GM19035 (cell line): Measurements from ENCODE around the gene EPHA4.

Experiments used
- ATAC-seq: cut with Tn5 transposase; IDR thresholded peaks from one replicate; pipeline ENCODE4 v1.9.1; 2021; ENCODE audit not compliant: unreplicated experiment

The EPHA4 gene

GRCh38 chr2:221546505-221547225 is 25.4 kb downstream of the EPHA4 start:
- ATAC-seq, result no peak

GRCh38 chr2:221541131-221541735 is 30.9 kb downstream of the EPHA4 start:
- no peak for ATAC-seq

DNA sequence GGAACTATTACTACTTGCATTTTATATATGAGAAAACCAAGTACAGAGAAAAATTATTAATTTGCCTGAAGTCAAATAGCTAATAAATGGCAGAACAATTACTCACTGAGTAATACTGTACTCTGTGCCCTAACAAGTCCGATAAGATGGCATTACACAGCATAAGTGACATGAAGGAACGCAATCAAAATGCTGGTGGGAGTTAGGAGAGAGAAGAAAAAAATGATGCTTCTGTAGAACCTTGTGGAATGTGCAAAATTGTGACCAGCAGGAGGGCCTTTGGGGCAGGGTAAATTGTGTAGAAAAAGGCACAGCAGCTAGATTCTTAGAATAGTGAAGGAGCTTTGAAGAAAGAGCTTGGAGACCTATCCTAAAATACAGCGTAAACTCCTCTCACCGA is 32.9 kb downstream of the EPHA4 start:
- no peak for ATAC-seq

DNA sequence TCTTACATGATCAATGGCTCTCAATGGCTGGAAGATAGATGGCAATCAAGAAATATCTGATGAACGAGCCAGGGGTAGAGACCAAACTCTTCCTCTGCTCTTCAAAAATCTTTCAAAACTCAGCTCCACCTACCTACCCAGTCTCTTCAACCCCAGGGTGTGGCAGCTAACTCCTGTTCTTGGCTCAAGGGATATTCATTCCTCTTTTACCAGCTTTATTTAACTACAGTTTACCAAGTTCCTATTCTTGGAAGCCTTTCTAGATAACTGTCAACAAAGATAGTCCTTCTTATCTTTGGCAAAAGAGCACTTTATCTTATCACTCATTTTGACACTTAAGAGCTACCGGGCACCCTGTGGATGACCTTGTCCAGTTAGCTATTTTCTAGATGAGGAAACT is 36.3 kb downstream of the EPHA4 start:
- no peak for ATAC-seq

DNA sequence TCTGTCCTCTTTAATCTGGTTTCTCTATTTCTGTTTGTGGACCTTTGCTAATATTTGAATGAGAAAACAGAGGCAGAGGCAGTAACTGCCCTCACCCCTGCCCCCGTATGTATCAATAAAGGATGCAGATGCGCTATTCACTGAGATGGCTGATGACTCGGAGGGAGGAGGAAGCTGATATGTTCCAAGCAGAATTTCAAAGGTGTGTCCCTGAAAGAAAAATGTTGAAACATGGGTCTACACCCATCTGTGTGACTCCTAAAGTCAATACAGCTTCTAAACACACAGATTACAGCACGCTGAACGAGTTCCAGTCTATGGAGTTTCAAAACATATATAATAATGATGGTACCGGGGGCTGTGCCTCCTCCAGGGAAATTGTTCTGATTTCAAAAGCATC is 38.8 kb downstream of the EPHA4 start:
- no peak for ATAC-seq

- ATAC-seq, result no peak
Measured at GRCh38 chr2:221532641-221533040, 39.5 kb downstream of the EPHA4 start.

GRCh38 chr2:221530653-221531037 is 41.5 kb downstream of the EPHA4 start:
- ATAC-seq, result no peak

DNA sequence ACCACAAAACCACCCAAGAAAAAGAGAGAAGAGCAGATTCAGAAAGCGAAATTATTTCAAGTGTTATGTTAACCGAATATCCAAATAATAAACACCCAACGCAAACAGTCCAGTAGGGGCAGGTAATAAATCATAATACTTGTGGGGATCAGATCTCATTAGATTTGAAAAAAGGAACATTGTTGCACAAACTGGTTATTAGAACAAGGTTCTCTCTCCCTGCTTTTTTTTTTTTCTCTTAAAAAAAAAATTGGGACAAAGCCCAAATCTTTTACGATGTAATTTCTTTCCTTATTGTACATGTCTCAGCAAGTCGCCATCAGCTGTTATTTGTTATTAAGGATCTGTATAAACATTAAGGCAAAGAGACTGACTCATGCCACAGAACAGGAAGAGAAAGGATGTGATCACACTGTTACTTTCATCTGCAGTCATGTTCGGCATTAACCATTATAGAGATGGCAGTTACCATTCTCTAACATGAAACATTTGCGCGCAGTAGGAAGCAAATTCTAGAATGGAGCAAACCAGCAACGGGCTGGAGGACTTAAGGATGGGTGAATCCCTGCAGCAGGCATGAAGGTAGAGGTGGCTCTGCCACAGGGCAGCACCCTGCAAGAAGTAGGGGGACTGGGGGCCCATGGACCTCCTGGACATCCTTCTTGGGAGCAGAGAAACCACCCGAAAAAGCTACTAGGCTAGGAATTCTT is 42.0 kb downstream of the EPHA4 start:
- ATAC-seq, result no peak

- no peak for ATAC-seq
Measured at GRCh38 chr2:221529177-221529942, 42.7 kb downstream of the EPHA4 start.

- ATAC-seq, result no peak
Measured at GRCh38 chr2:221527776-221528309, 44.3 kb downstream of the EPHA4 start.

- no peak for ATAC-seq
Measured at GRCh38 chr2:221524158-221524557, 47.9 kb downstream of the EPHA4 start.

DNA sequence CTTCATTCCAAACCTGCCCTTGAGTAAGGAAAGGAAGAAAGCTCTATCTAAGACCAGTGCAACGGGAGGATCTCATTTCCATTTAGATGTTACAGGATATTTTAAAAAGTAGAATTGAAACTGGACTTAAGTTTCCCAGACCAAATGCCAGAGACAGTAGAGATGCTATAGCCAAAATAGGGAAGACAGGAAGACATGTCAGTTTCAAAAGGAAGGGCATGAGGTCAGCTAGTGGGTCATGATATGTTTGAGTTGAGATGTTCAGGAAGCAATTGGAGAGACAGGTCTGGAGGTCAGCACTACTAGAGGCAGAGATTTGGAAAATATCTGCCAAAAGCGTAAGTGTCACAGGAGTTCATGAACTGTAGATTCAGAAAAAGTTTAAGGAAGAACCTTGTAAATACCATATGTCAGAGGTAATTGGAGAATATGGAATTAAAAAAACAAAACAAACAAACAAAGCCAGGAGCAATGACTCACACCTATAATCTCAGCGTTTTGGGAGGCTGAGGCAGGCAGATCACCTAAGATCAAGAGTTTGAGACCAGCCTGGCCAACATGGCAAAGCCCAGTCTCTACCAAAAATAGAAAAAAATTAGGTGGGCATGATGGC is 50.8 kb downstream of the EPHA4 start:
- ATAC-seq, result no peak

GRCh38 chr2:221518935-221519625 is 53.0 kb downstream of the EPHA4 start:
- no peak for ATAC-seq

- peak; percentile 61 for ATAC-seq
Measured at GRCh38 chr2:221518201-221518934, 53.7 kb downstream of the EPHA4 start.

DNA sequence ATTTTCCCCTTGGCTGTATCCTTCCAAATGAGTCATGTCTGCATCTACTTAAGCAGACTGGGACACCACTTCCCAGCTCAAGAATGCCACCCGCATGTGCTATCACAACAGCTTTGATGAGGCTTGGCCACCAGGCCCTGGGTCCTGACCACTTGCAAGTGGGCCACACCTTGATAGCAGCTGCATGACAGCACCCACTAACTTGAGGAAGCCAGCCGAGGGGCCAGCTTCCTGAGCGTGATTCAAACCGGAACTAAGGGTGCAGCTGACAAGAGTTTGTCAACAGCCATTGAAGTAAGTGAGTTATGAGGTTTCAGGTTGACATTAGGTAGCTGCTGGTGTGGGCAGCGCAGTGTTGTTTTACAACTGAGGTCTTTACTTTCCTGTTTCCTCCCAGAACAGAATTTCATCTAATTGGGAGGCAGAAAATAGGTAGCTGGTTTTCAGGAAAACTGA is 54.4 kb downstream of the EPHA4 start:
- peak; percentile 89 for ATAC-seq

GRCh38 chr2:221517146-221517695 is 54.9 kb downstream of the EPHA4 start:
- no peak for ATAC-seq

DNA sequence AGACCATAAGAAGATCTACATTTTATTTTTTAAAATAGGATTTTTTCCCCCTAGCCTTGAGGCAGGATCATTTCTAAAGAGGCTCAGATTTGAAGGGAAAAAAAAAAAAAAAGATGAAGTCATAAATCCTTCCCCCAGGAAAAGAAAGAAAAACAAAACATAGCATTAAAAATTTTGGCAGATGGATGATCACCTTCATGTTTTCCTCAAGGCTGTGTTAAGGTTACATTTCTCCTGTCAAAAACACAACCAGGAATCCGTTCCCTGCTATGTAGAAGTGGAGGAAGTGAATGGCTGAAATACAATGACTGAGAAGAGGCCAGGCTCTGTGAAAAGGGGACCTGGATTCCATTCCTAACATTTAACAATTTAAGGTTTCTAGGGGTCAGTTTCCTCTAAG is 56.2 kb downstream of the EPHA4 start:
- ATAC-seq, result no peak

GRCh38 chr2:221514305-221515040 is 57.6 kb downstream of the EPHA4 start:
- ATAC-seq, result no peak
